OCI-LY7 (cell line): ENCODE results near the gene OSBPL1A. TPM values are rescaled to one million over a fixed set of nuclear protein-coding genes. Genes with fewer than 3 reads are reported as not detected.

ENCODE experiments used
- BruUV-seq: library from RNA; stranded (reverse); fragments of 400-500 nt; replicated peaks from 2 replicates; lab custom pipeline; 2021; lab: Mats Ljungman, UMichigan
- CTCF ChIA-PET: fragments of 300-600 bp; sonication (Branson Sonifier 250); formaldehyde crosslinking; loops from one replicate; lab custom pipeline; 2022; ENCODE audit warnings: antibody characterized with exemption; ENCODE audit not compliant: unreplicated experiment; lab: Charles Lee
- POLR2A ChIA-PET: fragments of 300-600 bp; sonication (Branson Sonifier 250); formaldehyde crosslinking; loops from one replicate; lab custom pipeline; 2022; ENCODE audit warnings: antibody characterized with exemption; lab: Charles Lee
- DNase-seq: peaks from one replicate; pipeline ENCODE4 v3.0.0-alpha.2; 2015; ENCODE audit warnings: low spot score
- H2AFZ ChIP-seq: fragments of 200-600 bp; sonication (generic), shearing (Covaris generic); 2 replicates; pipeline ENCODE4 v1.6.1; 2014; ENCODE audit warnings: mild to moderate bottlenecking, antibody characterized with exemption, low read length, moderate library complexity
- H3K27ac ChIP-seq: fragments of 200-600 bp; sonication (generic); 2 replicates; pipeline ENCODE4 v1.5.1; 2014; ENCODE audit warnings: mixed run types, low read depth, mild to moderate bottlenecking, moderate library complexity, low read length, inconsistent platforms; ENCODE audit not compliant: poor library complexity, severe bottlenecking
- H3K36me3 ChIP-seq: fragments of 200-600 bp; sonication (generic); 2 replicates; pipeline ENCODE4 v1.6.1; 2014; ENCODE audit warnings: mild to moderate bottlenecking, antibody characterized with exemption, low read length, moderate library complexity, mixed read lengths; ENCODE audit not compliant: insufficient read depth
- H3K4me1 ChIP-seq: fragments of 200-600 bp; sonication (generic); 2 replicates; pipeline ENCODE4 v1.5.1; 2014; ENCODE audit warnings: mild to moderate bottlenecking, low read length; ENCODE audit not compliant: insufficient read depth, poor library complexity, severe bottlenecking
- H3K4me2 ChIP-seq: fragments of 200-600 bp; sonication (generic); 2 replicates; pipeline ENCODE4 v1.6.1; 2014; ENCODE audit warnings: mild to moderate bottlenecking, low read length
- H3K4me3 ChIP-seq: fragments of 200-600 bp; sonication (generic); 2 replicates; pipeline ENCODE4 v1.5.1; 2014; ENCODE audit warnings: mild to moderate bottlenecking, low read depth, low read length; ENCODE audit not compliant: poor library complexity, severe bottlenecking
- H3K79me2 ChIP-seq: fragments of 200-600 bp; sonication (generic); 2 replicates; pipeline ENCODE4 v1.6.1; 2016; ENCODE audit warnings: low read depth, mild to moderate bottlenecking, low read length, moderate library complexity, mixed read lengths; ENCODE audit not compliant: insufficient read depth
- H3K9me2 ChIP-seq: fragments of 200-600 bp; sonication (generic); 2 replicates; pipeline ENCODE4 v1.6.1; 2016; ENCODE audit warnings: mild to moderate bottlenecking, low read length, mixed read lengths; ENCODE audit not compliant: insufficient read depth
- H3K9me3 ChIP-seq: fragments of 200-600 bp; sonication (generic); 2 replicates; pipeline ENCODE4 v1.6.1; 2014; ENCODE audit warnings: mild to moderate bottlenecking, mixed run types, low read length, mixed read lengths
- H4K20me1 ChIP-seq: fragments of 200-600 bp; sonication (generic); 2 replicates; pipeline ENCODE4 v1.6.1; 2014; ENCODE audit warnings: mild to moderate bottlenecking, antibody characterized with exemption, low read length, moderate library complexity, mixed read lengths; ENCODE audit not compliant: insufficient read depth
- EZH2phosphoT487 ChIP-seq: fragments of 200-600 bp; sonication (generic); IDR thresholded peaks from 2 replicates; pipeline ENCODE4 v1.6.1; 2018; ENCODE audit warnings: low read depth, borderline replicate concordance, mild to moderate bottlenecking, mixed run types, antibody characterized with exemption, low read length, moderate library complexity, mixed read lengths
- intact Hi-C: fragments of 100-400 bp; cut with micrococcal nuclease; formaldehyde crosslinking; loops from one replicate; pipeline ENCODE4 v1.10.0; 2022; ENCODE audit not compliant: unreplicated experiment
- total RNA-seq, 2 experiments: library from RNA; depleted of rRNA in 1 of 2; stranded (reverse); fragments of >200 nt in 1 of 2; shearing (Covaris generic) in 1 of 2; gene quantifications; 2 replicates each; pipeline ENCODE4 v1.2.3, GENCODE V29; 2014 to 2022
- TF ChIP-seq, protein P1 (sequence below): fragments of 200-600 bp; sonication (generic); conservative IDR thresholded peaks from 2 replicates; pipeline ENCODE4 v1.5.1; 2014; ENCODE audit warnings: mild to moderate bottlenecking, antibody characterized with exemption, low read length, moderate library complexity, mixed read lengths

The OSBPL1A gene
- total RNA-seq, 2 experiments from 2014 or later, result 0.06 to 0.59 TPM

DNA sequence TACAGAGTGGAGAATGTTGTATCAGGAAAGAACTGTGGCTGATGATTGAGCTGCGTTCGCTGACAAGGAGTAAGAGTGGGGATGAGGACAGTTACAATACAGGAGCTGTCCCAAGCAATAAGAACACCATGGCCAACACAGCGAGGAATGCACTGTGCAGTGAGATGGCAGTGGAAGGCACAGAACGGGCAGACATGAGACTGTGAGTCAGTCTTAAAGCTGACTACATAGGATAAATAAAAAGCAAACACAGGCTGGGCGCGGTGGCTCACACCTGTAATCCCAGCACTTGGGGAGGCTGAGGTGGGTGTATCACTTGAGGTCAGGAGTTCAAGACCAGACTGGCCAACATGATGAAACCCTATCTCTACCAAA, 169.0 kb downstream of the OSBPL1A start:
- H4K20me1 ChIP-seq, result no peaks in the 10 kb centered on the region
- intact Hi-C loops, result no loop called here
- ChIA-PET POLR2A (interaction anchor here (0.5 kb wide), 1 partner anchor 533 kb away, joined by 4 read pairs; no protein-coding TSS in a partner anchor), CTCF (no interaction called here)
- no peak overlapping the region for H2AFZ ChIP-seq
- H3K9me3 ChIP-seq, result no peaks in the 10 kb centered on the region
- H3K9me2 ChIP-seq, result no peaks in the 10 kb centered on the region
- no TSS peak for BruUV-seq
- no peaks in the 10 kb centered on the region for H3K36me3 ChIP-seq
- H3K27ac ChIP-seq, result no peak overlapping the region
- no peaks in the 10 kb centered on the region for H3K79me2 ChIP-seq
- no peak overlapping the region for H3K4me3 ChIP-seq
- H3K4me2 ChIP-seq, result no peak overlapping the region
- TF ChIP-seq, protein P1, sequence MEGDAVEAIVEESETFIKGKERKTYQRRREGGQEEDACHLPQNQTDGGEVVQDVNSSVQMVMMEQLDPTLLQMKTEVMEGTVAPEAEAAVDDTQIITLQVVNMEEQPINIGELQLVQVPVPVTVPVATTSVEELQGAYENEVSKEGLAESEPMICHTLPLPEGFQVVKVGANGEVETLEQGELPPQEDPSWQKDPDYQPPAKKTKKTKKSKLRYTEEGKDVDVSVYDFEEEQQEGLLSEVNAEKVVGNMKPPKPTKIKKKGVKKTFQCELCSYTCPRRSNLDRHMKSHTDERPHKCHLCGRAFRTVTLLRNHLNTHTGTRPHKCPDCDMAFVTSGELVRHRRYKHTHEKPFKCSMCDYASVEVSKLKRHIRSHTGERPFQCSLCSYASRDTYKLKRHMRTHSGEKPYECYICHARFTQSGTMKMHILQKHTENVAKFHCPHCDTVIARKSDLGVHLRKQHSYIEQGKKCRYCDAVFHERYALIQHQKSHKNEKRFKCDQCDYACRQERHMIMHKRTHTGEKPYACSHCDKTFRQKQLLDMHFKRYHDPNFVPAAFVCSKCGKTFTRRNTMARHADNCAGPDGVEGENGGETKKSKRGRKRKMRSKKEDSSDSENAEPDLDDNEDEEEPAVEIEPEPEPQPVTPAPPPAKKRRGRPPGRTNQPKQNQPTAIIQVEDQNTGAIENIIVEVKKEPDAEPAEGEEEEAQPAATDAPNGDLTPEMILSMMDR, result no peak
- TF ChIP-seq EZH2phosphoT487, result no peak
- no peaks in the 10 kb centered on the region for H3K4me1 ChIP-seq
- DNase-seq, result no peak

DNA sequence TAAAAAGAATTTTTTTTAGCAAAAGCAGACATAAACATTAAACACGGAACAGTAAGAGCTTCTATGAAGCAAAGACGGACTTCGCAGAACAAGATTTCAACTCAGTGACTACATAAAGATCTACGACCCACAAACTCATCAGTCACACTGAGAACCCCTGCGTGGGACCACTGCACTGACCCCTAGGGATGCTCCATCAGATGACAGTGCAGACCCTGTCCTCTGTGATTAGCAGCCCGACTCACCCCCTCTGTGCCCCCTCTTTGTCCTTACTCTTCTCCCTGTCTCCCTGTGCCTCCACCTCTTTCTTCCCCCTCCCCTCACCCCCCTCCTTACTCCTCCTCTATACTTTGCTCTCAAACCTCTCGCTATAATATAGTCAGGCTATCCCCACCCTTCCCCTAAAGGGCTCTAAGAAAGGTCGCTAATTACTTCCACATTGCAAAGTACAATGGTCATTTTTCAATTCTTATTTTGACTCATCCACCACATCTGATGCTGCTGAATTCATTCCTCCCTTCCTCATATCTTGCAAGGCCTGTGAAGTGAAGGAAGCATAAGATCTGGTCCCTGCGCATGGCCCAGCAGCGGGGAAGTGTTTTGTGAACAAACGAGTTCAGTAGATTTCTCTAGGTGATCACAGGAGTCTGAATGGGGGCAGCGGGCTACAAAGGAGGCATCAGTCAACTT, 169.5 kb downstream of the OSBPL1A start:
- H3K4me3 ChIP-seq, result no peak overlapping the region
- BruUV-seq, result no TSS peak

DNA sequence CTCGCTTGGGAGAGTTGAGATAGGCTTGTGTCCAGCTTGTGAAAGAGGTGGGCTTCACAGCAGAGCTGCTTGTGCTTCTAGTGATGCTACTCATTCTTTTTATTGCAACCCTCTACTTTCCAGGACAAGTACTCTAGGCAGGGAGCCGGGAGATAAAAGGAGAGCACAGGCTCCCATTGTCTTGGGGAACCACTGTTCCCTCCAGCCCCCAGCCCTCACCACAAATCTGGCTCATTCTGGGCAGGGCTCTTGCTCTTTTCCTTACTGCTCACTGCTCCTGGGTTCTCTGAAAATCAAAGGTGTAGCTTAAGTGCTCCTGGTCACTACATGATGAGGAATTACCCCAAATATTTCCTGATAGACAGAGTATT, 177.3 kb downstream of the OSBPL1A start:
- BruUV-seq, result no TSS peak
- Histone ChIP-seq H3K9me3 (no peaks in the 10 kb centered on the region), H2AFZ (no peak overlapping the region), H3K4me3 (no peak overlapping the region), H3K79me2 (no peaks in the 10 kb centered on the region), H3K4me2 (no peak overlapping the region), H3K36me3 (no peaks in the 10 kb centered on the region), H3K27ac (no peak overlapping the region), H3K9me2 (no peaks in the 10 kb centered on the region), H4K20me1 (no peaks in the 10 kb centered on the region), H3K4me1 (no peaks in the 10 kb centered on the region)
- intact Hi-C loops, result no loop called here
- no peak for DNase-seq
- ChIA-PET POLR2A (interaction anchor here (0.5 kb wide), 1 partner anchor 35 kb away, joined by 5 read pairs; no protein-coding TSS in a partner anchor), CTCF (no interaction called here)
- TF ChIP-seq, protein P1, result no peak
- TF ChIP-seq EZH2phosphoT487, result no peak

More for the DNA sequence above, 169.5 kb downstream of the OSBPL1A start:
- H3K36me3 ChIP-seq, result no peaks in the 10 kb centered on the region
- ChIA-PET CTCF (no interaction called here), POLR2A (no interaction called here)
- intact Hi-C loops, result no loop called here
- H3K4me1 ChIP-seq, result no peaks in the 10 kb centered on the region
- no peaks in the 10 kb centered on the region for H3K9me3 ChIP-seq
- no peak overlapping the region for H3K27ac ChIP-seq
- no peak overlapping the region for H3K4me2 ChIP-seq
- H4K20me1 ChIP-seq, result no peaks in the 10 kb centered on the region
- no peaks in the 10 kb centered on the region for H3K9me2 ChIP-seq
- no peak for DNase-seq
- no peak for TF ChIP-seq EZH2phosphoT487
- TF ChIP-seq, protein P1, result no peak
- no peak overlapping the region for H2AFZ ChIP-seq
- no peaks in the 10 kb centered on the region for H3K79me2 ChIP-seq
